HG02970 (cell line): ENCODE measurements around the gene NIT2.
"Not testable (repeated sequence)": the region's sequence is repeated elsewhere in the genome, so short reads cannot be mapped to it uniquely, and the experiment has no call there.

Source experiments
- ATAC-seq: cut with Tn5 transposase; IDR thresholded peaks from one replicate; pipeline ENCODE4 v1.9.1; 2021; ENCODE audit warnings: mild to moderate bottlenecking, moderate library complexity, moderate number of reproducible peaks; ENCODE audit not compliant: unreplicated experiment, low FRiP score

Gene NIT2

GRCh38 chr3:100336229-100336628 is 1.7 kb downstream of the NIT2 start:
- not testable (repeated sequence) for ATAC-seq

- ATAC-seq = no peak
Measured at GRCh38 chr3:100338911-100339310, 4.4 kb downstream of the NIT2 start.

- no peak for ATAC-seq
Measured at GRCh38 chr3:100339786-100340185, 5.2 kb downstream of the NIT2 start.

- ATAC-seq = no peak
Measured at GRCh38 chr3:100340527-100340926, 6.0 kb downstream of the NIT2 start.

GRCh38 chr3:100348727-100349126 is 14.2 kb downstream of the NIT2 start:
- no peak for ATAC-seq

- not testable (repeated sequence) for ATAC-seq
Measured at GRCh38 chr3:100351770-100352169, 17.2 kb downstream of the NIT2 start.

- ATAC-seq = no peak
Measured at GRCh38 chr3:100352296-100353231, 18.0 kb downstream of the NIT2 start.

- no peak for ATAC-seq
Measured at GRCh38 chr3:100354850-100355249, 20.3 kb downstream of the NIT2 start.

GRCh38 chr3:100358413-100358812 is 23.9 kb downstream of the NIT2 start:
- no peak for ATAC-seq

GRCh38 chr3:100359035-100359434 is 24.5 kb downstream of the NIT2 start:
- no peak for ATAC-seq

- no peak for ATAC-seq
Measured at GRCh38 chr3:100360757-100361496, 26.4 kb downstream of the NIT2 start.

- no peak for ATAC-seq
Measured at GRCh38 chr3:100361897-100362296, 27.3 kb downstream of the NIT2 start.

GRCh38 chr3:100364421-100364820 is 29.9 kb downstream of the NIT2 start:
- no peak for ATAC-seq

GRCh38 chr3:100366424-100366823 is 31.9 kb downstream of the NIT2 start:
- ATAC-seq = no peak

GRCh38 chr3:100368441-100368840 is 33.9 kb downstream of the NIT2 start:
- ATAC-seq = no peak

GRCh38 chr3:100370756-100371155 is 36.2 kb downstream of the NIT2 start:
- no peak for ATAC-seq

GRCh38 chr3:100374521-100374920 is 40.0 kb downstream of the NIT2 start:
- no peak for ATAC-seq

GRCh38 chr3:100376301-100376700 is 41.7 kb downstream of the NIT2 start:
- ATAC-seq = no peak

GRCh38 chr3:100384733-100385525 is 50.4 kb downstream of the NIT2 start:
- ATAC-seq = no peak

- no peak for ATAC-seq
Measured at GRCh38 chr3:100386437-100387074, 52.0 kb downstream of the NIT2 start.
